ENCODE measurements around the gene IL1RAPL1.
"Not testable (repeated sequence)": the region's sequence is repeated elsewhere in the genome, so short reads cannot be mapped to it uniquely, and the experiment has no call there.

IL1RAPL1 gene

GRCh38 chrX:28628120-28628519 is 40.9 kb downstream of the IL1RAPL1 start:
- DNase-seq = no peak

- no peak for DNase-seq
Observed at GRCh38 chrX:28638775-28639174, 51.5 kb downstream of the IL1RAPL1 start.

- no peak for DNase-seq
Observed at GRCh38 chrX:28639451-28639850, 52.2 kb downstream of the IL1RAPL1 start.

GRCh38 chrX:28649541-28649940 is 62.3 kb downstream of the IL1RAPL1 start:
- DNase-seq = no peak

GRCh38 chrX:28651186-28651585 is 63.9 kb downstream of the IL1RAPL1 start:
- peak in 1 of 2 experiments; percentile 37 for DNase-seq

- DNase-seq = no peak
Observed at GRCh38 chrX:28659269-28659668, 72.0 kb downstream of the IL1RAPL1 start.

- no peak for DNase-seq
Observed at GRCh38 chrX:28665778-28666177, 78.5 kb downstream of the IL1RAPL1 start.

- no peak for DNase-seq
Observed at GRCh38 chrX:28668303-28668702, 81.1 kb downstream of the IL1RAPL1 start.

- no peak for DNase-seq
Observed at GRCh38 chrX:28668957-28669356, 81.7 kb downstream of the IL1RAPL1 start.

GRCh38 chrX:28670074-28670473 is 82.8 kb downstream of the IL1RAPL1 start:
- no peak for DNase-seq

- DNase-seq = no peak
Observed at GRCh38 chrX:28675173-28675572, 87.9 kb downstream of the IL1RAPL1 start.

GRCh38 chrX:28693101-28693500 is 105.9 kb downstream of the IL1RAPL1 start:
- no peak for DNase-seq

- peak in 1 of 2 experiments; percentile 16 for DNase-seq
Observed at GRCh38 chrX:28697732-28698131, 110.5 kb downstream of the IL1RAPL1 start.

- DNase-seq = no peak
Observed at GRCh38 chrX:28701222-28701621, 114.0 kb downstream of the IL1RAPL1 start.

- peak in 1 of 2 experiments; percentile 9 for DNase-seq
Observed at GRCh38 chrX:28706964-28707363, 119.7 kb downstream of the IL1RAPL1 start.

GRCh38 chrX:28709421-28709820 is 122.2 kb downstream of the IL1RAPL1 start:
- DNase-seq = no peak

- DNase-seq = no peak
Observed at GRCh38 chrX:28717864-28718263, 130.6 kb downstream of the IL1RAPL1 start.

- no peak for DNase-seq
Observed at GRCh38 chrX:28718450-28718849, 131.2 kb downstream of the IL1RAPL1 start.

- no peak for DNase-seq
Observed at GRCh38 chrX:28719620-28720019, 132.4 kb downstream of the IL1RAPL1 start.

GRCh38 chrX:28752330-28752729 is 165.1 kb downstream of the IL1RAPL1 start:
- DNase-seq = no peak

GRCh38 chrX:28756175-28756574 is 168.9 kb downstream of the IL1RAPL1 start:
- no peak for DNase-seq

- no peak for DNase-seq
Observed at GRCh38 chrX:28756647-28757046, 169.4 kb downstream of the IL1RAPL1 start.

- no peak for DNase-seq
Observed at GRCh38 chrX:28757290-28757689, 170.0 kb downstream of the IL1RAPL1 start.

- DNase-seq = not testable (repeated sequence)
Observed at GRCh38 chrX:28766561-28766960, 179.3 kb downstream of the IL1RAPL1 start.

GRCh38 chrX:28773807-28774206 is 186.6 kb downstream of the IL1RAPL1 start:
- no peak for DNase-seq

GRCh38 chrX:28787206-28787605 is 200.0 kb downstream of the IL1RAPL1 start:
- no peak for DNase-seq
